GM19395 (cell line): ENCODE results near the gene C16orf74.

ENCODE experiments used
- ATAC-seq: cut with Tn5 transposase; IDR thresholded peaks from one replicate; pipeline ENCODE4 v1.9.1; 2021; ENCODE audit warnings: mild to moderate bottlenecking, moderate library complexity; ENCODE audit not compliant: unreplicated experiment

C16orf74 gene

DNA sequence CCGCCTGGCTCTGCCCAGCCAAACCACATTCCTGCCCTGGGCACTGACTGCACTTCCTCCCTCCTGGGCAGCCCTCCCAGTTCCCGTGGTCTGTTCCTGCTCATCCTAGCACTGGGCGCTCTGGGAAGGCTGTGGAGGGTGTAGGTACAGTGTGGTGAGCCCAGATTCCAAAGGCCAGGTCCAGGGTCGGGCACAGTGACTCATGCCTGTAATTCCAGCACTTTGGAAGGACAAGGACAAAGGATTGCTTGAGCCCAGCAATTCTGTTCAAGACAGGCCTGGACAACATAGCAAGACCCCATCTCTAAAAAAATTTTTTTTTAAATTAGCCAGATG is 30.6 kb downstream of the C16orf74 start:
- no peak for ATAC-seq

DNA sequence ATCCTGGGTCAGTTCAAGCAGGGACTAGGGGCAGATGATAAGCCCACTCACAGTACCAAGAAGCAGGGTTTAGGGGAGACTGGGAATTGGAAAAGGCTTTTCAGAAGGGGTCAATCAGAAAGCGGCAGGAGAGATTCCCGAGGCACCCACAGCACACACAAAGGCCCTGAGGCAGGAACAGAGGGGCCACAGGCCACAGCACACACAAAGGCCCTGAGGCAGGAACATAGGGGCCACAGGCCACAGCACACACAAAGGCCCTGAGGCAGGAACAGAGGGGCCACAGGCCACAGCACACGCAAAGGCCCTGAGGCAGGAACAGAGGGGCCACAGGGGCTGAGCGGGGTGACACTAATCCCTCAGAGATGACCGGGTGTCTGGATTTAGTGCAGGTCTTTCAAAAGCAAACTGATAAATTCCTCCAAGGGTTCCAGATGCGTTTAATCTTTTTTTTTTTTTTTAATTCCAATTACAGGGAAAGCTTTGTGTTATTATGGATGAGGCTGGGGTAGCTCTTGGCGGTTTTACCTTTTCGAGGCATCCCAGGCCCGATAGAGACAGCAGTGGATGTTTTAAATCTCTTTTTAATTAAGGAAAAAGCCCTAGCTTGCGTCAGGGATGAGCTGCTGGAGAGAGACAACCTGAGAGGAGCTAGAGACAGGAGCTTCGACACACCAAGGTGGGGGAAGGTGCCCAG is 31.1 kb downstream of the C16orf74 start:
- no peak for ATAC-seq

DNA sequence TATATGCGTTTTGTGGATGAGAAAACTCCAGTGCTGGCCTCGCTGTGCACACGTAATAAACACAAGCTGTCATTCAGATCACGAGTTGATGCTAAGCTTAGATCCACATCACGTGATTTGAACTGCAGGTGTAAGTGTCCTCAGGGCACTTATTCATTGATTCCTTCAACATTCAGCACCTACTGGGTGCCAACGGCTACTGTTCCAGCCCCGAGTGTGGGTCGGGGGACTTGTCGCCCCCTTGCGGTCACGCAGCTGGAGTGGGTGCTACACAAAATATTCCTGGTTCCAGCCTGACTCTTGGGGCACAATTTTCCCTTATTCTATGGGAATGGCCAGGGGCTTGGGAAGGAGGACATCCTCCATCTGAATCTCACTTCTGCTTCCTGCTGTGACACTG is 32.2 kb downstream of the C16orf74 start:
- ATAC-seq: no peak

DNA sequence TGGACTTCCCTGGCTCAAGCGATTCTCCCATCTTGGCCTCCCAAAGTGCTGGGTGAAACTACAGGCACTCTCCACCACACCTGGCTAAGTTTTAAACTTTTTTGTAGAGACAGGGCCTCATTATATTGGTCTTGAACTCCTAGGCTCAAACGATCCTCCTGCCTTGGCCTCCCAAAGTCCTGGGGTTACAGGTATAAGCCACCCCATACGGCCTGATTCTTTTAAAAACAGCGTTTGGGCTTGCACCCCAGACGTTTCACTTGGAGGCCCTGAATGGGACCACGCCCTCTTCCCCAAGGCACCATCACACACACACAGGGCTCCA is 32.8 kb downstream of the C16orf74 start:
- no peak for ATAC-seq

DNA sequence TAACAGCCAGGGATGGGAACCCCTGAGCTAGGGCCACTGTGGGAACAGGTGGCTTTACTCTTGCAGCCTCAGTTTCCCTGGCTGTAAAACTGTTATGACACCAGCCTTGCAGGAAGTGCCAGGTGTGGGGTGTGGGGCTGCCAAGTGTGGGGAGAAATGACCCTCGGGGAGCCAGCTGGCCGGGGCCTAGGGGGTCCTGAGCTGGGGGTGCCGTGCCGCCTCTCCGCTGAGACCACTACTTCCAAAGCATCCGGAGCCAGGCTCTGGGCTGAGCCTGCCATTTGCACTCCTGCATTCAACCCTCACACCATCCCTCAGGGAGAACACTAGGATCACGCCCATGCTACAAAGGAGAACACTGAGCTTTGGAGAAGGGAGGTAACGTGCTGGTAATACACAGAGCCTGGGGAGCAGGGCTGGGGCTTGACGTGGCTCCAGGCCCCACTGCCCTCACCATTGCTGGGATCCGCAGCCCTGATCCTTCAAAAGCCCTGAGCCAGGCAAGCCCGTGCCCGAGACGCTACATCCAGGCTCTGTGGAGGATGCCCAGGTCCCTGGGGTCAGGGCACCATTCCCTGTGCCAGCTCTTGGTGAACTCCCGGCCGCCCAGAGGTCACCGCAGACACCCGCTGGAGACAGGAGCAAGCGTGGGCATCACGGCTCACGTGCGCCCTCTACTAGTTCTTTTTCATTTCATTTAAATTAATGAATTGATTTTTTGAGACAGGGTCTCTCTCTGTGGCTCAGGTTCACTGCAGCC is 33.3 kb downstream of the C16orf74 start:
- no peak for ATAC-seq

DNA sequence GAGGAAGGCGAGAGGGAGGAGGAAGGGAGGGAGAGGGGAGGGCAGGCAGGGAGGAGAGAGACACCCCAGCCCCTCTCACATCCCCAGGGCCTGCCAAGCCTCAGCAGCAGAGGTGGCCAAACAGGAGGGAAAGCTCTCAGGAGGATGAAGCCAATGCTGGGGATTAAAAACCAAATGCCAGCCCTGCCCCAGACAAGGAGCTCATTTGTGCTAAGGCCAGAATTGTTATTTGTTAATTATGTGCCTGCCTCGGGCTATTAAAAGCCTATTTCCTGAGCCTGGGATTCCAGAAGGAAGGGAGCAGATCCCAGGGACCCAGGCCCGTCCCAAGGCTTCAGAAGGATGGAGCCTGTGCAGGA is 34.2 kb downstream of the C16orf74 start:
- no peak for ATAC-seq

DNA sequence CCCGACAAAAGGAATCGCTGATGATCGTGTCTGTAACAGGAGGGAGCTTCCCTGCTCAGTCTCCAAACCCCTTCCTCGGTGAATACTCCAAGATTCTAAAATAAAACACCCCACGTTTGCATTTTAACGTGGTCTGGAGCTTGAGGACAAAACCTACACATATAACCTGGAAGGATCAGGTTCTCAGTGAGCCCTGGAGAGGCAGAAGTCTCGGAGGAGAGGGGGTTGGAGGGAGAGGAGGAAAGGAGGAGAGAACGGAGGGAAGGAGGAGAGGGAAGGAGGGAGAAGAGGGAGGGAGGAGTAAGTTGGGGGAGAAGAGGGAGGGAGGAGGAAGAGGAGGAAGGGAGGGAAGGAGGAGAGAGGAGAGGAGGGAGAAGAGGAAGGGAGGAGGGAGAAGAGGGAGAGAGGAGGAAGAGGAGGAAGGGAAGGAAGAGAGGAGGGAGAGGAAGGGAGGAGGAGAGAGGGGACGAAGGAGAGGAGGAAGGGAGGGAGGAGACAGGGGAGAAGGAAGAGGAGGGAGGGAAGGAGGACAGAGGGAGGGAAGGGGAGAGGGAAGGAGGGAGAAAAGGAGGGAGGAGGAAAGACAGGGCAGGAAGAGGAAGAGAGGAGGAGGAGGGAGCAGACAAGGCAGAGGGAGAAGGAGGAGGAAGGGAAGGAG is 34.7 kb downstream of the C16orf74 start:
- no peak for ATAC-seq

DNA sequence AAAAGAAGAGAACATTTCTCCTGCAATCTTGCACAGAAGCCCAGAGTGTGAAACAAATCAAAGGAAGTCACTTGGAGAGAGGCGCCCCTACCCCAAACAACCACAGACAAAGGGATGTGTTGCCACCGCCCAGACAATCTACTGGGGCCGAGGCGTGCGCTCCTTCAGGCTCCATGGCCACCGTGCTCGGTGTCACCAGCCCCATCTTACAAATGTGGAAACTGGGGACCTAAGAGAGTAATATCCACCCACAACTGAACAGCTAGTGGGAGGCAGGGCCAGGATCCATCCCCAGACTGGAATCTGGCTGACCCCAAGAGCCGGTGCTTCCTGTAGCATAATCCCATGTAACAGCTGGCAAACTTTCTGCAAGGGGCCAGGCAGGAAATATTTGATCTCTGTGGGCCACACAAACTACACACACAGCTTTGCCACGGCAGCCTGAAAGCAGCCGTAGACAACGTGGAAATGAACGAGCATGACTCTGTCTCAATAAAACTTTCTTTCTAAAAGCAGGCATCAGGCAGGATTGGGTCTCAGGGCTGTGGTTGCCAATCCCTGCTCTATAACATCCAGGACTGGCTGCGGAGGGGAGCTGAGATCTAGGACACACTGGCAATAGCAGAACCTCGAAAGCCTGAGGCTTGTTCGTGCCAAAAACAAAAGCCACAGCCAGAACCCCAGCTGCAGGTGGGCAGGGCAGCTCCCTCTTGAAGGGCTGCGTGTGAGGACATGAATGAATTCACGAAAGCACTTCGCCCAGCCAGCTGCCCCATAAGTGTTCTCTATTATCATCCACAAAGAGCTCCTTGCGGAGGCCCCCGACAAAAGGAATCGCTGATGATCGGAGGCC is 35.5 kb downstream of the C16orf74 start:
- ATAC-seq: no peak

DNA sequence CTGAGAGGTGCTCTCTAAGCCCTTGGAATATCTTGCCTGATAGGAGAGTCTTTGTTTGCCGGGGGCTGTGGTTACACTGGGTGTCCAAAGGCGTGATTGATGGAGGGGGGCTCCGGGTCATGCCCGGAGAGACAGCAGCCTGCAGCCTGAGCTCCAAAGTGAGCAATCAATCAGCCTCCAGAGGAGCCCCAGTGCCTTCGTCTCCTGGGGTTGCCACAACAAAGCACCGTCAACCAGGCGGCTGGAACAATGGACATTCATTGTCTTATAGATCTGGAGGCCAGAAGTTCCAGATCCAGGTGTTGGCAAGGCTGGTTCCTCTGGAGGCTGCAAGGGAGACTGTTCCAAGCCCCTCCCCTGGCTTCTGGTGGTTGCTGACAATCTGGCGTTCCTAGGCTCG is 38.1 kb downstream of the C16orf74 start:
- ATAC-seq: no peak

DNA sequence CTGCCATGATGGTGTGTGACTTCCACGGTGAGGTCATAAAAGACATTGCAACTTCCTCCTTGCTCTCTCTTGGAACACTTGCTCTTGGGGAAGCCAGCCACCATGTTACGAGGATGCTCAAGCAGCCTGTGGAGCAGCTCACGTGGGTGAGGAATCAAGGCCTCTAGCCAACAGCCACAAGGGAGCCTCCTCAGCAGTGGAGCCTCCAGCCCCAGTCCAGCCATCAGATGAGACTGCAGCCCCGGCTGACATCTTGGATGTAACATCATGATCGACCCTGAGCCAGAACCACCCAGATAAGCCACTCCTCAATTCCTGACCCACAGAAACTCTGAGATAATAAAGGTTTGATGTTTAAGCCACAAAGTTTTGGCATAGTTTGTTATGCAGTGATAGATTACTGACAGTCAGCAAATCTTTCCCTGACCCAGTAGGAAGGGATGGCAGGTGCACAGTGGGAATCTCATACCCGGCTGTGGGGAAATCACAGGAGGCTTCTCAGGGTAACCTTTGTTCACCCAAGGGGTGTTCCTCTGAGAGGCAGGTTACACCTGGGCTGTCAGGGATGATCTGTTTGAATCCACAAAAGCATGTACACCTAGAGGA is 38.8 kb downstream of the C16orf74 start:
- no peak for ATAC-seq

DNA sequence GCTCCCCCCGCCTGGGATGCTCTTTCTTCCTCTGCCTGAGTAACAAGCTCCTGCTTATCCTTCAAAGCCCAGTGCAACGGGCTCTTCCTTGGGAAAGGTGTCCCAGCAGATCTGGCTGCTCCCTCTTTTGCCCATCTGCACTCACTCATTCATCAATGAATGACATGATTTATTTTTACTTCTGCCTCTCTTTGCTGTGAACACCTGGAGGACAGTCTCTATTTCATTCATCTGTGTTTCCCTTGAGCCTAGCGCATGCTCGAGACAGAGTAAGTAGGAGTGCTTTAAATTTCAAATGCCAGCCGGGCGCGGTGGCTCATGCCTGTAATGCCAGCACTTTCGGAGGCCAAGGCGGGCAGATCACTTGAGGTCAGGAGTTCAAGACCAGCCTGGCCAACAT is 40.2 kb downstream of the C16orf74 start:
- ATAC-seq: no peak

DNA sequence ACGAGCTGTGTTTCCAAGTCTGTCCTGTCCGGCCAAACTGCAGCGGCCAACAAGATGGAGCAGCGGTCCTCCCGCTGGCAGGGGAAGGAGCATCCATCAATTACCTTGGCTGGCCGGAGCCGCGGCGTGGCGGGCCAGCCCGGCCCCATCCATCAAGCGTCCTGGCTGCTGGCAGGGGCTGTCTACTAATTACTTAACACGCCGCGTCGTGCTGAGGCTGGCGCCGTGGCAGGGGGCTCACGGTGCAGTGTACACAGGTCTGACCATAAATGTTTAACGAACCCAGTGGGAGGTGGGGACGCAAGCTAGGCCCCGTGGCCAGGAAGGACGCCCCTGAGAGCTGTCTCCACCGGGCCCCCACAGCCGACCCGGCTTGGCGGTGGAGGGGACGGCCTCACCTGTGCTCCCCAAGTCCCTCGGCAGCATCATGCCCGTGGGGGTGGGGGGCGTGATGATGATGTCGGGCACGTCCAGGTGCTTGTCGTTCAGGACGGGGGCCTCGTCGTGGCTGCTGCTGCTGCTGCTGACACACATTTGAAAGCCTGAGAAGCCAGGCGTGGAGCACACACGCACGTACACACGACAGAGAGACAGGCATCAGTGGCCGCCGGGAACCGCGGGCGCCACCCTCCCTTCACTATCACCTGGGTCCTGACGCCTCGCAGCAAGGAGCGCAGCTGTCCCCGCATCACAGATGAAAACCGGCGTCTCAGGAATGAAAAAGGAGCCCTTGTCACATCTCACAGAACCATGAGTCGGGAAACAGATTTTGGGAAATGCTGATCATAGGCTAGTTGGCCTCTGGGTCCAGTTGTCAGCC is 40.9 kb downstream of the C16orf74 start:
- no peak for ATAC-seq

DNA sequence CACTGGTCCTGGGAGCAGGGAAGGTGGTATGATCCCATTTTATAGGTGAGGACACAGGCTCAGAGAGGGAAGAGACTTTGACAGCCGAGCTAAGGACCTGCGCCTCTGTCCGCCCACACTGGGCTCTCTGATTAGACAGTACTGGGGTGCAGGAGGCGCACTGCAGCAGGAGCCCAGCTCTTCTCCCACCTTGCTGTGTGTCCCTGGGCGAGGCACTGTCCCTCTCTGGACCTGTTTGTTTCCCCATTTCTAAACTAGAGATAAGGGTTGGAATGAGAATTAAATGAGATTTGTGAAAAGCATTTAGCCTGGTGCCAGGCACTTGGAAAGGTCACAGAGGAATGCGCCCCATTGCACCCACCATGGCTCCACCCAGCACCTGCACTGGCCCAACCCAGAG is 42.6 kb downstream of the C16orf74 start:
- ATAC-seq: no peak

DNA sequence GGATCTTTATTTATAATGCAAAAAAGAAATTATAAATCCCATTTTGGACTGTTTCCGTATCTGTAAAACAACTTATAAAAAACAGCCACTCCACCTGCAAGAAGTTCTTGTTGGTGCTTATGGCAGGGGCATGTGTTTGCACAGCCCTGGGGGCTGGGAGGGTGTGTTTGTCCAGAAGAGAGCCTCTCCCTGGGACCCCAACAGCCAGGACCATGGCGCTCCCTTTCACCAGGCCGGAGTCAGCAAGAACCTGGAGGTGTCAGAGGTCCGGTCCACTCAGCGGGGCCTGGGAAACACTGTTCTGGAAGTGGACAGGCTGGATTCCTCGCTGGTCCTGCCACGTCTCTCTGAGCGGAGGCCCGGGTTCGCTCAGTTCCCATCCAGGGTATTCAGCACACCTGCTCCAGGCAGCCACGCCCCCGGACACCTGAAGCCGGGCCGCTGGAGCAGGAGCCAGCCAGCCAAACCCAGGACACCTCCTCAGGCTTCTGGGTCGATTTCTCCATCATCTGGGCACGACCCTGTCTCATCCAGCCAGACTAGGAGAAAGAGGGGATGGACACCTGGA is 43.3 kb downstream of the C16orf74 start:
- no peak for ATAC-seq

DNA sequence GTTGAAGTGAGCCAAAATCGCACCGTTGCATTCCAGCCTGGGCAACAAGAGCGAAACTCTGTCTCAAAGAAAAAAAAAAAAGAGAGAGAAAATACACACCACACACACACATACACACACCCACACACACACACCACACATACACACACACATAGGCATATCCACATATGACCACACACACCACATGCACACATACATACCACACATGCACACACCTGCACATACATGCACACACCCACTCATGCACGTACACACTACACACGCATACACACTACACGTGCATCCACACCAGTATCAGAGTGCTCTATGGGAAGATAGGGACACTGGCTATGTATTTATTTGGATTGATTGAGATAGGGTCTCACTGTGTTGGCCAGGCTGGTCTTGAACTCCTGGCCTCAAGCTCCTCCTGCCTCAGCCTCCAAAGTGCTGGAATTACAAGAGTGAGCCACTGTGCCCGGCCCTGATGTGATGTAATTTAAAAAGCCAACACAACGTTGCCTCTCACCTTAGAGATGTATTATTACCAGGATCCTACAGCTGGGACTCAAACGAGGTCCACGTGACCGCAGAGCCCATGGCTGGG is 44.4 kb downstream of the C16orf74 start:
- no peak for ATAC-seq

DNA sequence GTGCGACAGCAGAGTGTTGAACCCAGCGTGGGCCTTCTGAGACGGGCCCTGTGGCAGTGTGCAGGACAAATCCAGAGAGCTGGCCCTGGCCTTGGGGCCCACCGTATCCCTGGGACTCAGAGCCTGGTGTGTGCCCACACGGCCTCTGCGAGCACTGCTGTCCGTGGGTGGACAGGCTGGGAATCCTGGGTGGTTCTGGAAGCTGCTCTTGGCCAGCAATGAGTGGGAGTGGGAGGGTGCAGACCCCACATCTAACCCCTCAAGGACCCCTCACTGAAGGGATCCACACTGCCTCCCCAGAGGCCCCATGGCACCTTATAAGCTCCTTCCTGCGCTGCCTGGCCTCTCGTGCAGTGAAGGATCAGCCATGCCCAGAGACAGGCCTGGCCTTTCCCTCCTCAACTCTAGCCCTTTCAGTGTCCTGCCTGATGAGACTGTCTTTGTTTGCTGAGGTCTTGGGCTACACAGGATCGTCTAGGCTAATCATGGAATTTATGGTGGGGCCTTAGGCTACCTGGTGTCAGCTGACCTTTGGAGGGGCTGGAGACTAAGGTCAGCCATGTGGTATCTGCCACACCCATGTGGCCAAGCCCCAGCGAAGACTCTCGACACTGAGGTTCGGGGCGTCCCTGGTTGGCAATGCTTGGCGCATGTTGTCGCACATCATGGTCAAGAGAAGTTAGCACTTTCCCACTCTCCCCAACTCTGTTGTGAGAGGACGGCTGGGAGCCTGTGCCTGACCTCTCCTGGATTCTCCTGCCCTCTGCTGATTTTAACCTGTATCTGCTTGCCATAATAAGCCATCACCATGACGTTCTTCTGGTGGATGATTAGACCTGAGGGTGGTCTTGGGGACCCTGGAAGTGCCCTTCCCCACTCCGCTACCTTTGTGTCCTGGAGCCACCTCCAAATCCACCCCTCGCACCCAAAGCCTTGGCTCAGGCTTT is 45.7 kb downstream of the C16orf74 start:
- no peak for ATAC-seq

DNA sequence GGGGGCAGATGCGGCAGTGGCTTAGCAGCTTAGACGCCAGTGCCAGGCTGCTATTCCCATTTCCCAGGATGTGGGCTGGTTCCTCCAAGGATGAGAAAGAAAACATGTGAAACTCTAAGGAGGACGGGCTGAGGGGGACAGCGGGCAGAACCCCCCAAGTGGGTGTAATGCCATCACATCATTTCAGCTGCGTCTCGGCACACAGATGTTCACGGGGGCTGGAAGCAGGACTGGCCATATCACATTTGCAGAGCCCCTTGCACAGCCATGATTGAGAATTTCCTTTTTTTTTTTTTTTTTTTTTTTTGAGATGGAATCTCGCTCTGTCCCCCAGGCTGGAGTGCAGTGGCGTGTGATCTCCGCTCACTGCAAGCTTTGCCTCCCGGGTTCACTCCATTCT is 46.9 kb downstream of the C16orf74 start:
- no peak for ATAC-seq

DNA sequence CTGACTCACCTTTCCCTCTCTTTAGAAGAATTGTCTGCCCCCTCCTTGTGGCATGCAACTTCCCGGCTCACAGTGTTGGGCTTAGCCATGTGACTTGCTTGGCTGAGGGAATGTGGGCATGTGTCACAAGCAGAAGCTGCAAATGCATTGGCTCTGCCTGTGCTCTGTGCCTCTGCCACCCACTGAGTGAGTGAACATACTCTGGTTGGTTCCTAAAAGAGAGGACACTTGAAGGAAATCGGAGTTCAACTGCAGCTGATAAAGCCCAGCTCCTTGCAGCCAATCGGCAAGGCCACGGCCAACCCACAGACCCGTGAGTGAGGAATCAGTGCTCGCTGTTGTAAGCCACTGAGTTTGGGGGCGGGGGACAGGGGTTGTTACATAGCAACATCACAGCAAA is 51.3 kb downstream of the C16orf74 start:
- no peak for ATAC-seq
